Muscle layer of colon (tissue), 2 donors: ENCODE measurements around the gene AURKB.
"Not testable (repeated sequence)": the region's sequence is repeated elsewhere in the genome, so short reads cannot be mapped to it uniquely, and the experiment has no call there.

Experiments
- H3K27ac ChIP-seq: one replicate; pipeline ENCODE4 v1.7.0; 2013; ENCODE audit warnings: low read depth, mild to moderate bottlenecking, low read length, moderate library complexity
- H3K27me3 ChIP-seq, 2 donors: one replicate each; pipeline ENCODE4 v1.7.0; 2013; ENCODE audit warnings: low read length in 2 of 2, mild to moderate bottlenecking in 2 of 2; ENCODE audit not compliant: insufficient read depth in 2 of 2, control insufficient read depth in 1 of 2
- H3K36me3 ChIP-seq: one replicate; pipeline ENCODE4 v1.7.0; 2013; ENCODE audit warnings: mild to moderate bottlenecking, low read length; ENCODE audit not compliant: insufficient read depth
- H3K4me1 ChIP-seq: one replicate; pipeline ENCODE4 v1.7.0; 2013; ENCODE audit warnings: mild to moderate bottlenecking, low read length; ENCODE audit not compliant: insufficient read depth
- H3K4me3 ChIP-seq, 2 donors: one replicate each; pipeline ENCODE4 v1.7.0; 2013; ENCODE audit warnings: low read length in 2 of 2, low read depth in 1 of 2, mild to moderate bottlenecking in 1 of 2, moderate library complexity in 1 of 2
- H3K9ac ChIP-seq: one replicate; pipeline ENCODE4 v1.7.0; 2013; ENCODE audit warnings: low read length
- H3K9me3 ChIP-seq: one replicate; pipeline ENCODE4 v1.7.0; 2013; ENCODE audit warnings: mild to moderate bottlenecking, low read length
- donor health status: abdominal sarcoma.
- donor health status: Adenocarcinoma of cecum.

The AURKB gene

DNA sequence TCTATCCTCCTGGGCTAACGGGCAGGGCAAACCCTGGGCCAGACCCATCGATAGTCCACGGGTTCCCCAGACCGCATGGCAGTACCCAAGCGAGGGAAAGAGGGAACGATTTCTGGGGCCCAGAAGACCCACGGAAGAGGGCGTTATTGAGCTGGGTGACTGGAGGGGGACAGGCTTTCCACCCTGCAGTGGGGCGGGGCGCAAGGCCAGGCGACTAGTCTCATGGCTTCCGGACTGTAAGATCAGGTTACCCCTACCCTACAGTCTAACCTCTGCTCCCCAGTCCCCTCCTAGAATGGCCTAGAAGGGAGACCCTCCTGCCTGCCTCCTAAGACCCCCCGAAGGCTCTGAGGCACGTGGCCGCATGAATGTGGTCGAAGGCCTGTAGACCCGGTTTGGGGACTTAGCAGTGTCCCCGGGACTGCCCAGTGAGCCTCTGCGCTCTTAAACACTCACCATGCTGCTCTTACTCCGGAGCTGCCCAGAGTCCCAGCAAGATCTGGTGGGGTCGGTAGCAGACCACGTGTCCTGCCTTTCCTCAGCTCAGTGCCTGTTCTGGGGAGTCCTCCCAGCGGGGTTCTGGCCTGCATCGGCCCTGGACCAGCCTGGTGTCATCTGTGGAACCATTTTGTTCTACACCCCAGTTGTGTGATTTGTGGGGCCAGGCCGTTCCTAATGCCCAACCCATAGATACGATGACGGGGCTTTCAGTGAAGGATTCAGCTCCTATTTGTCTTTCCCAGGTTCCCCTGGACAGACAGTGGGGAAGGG is 13.2 kb upstream of the AURKB start:
- Histone ChIP-seq H3K4me3 (peak overlapping the region; percentile 55 to 93), H3K27me3 (no peaks in the 10 kb centered on the region), H3K36me3 (peaks cover 14% of the 10 kb centered on the region), H3K9ac (peak overlapping the region; percentile 47), H3K4me1 (peaks cover 26% of the 10 kb centered on the region), H3K27ac (peak overlapping the region; percentile 88), H3K9me3 (no peaks in the 10 kb centered on the region)

DNA sequence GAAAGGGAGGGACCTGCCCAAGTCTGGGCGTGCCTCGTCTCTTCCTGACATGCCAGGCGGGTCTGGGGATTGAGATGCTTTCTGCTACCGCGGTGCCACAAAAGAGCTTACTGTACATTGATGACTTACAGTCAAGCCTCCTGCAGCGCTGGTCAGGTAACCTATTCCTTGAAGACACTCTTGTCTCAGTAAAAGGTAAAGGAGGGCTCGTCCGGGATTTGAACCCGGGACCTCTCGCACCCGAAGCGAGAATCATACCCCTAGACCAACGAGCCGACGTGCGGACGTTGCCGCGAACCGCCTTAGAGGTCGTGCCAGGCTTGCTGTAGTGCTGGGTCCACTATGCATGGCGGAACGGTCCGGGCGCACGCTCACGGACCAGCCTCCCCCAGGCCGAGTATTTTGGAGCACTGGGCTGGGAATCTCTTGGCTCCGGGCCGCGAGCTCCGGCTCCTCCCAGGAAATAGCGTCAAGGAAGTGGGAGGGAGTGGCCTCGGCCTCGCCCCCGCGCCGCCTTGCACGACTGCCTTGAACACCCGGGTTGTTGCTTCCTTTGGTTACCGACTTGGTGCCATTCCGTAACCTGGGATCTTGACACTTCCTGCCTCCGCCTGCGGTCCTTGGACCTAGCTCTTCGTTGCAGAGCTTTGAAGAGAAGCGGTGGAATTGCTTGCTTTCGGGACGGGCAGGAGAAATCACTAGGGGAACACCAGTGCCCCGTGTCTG is 12.4 kb upstream of the AURKB start:
- H3K36me3 ChIP-seq = peaks cover 7% of the 10 kb centered on the region
- H3K27me3 ChIP-seq = no peaks in the 10 kb centered on the region
- peak overlapping the region; percentile 55 to 93 for H3K4me3 ChIP-seq
- no peaks in the 10 kb centered on the region for H3K9me3 ChIP-seq
- peak overlapping the region; percentile 93 for H3K9ac ChIP-seq
- H3K4me1 ChIP-seq = peaks cover 26% of the 10 kb centered on the region
- peak overlapping the region; percentile 88 for H3K27ac ChIP-seq

DNA sequence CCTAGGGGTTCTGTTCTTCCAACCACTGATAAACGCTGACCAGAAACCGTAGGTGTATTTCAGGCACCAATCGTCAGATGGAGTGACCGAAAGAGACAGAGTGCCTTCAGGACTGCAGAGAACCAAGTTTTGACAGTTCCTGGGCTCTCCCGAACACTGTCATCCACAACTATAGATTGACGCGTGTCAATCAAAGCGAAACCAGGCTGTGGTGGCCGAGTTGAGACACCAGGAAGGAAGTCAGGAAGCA is 11.9 kb upstream of the AURKB start:
- H3K27ac ChIP-seq = peak overlapping the region; percentile 88
- peaks cover 2% of the 10 kb centered on the region for H3K36me3 ChIP-seq
- H3K4me3 ChIP-seq = peak overlapping the region; percentile 55 to 93
- peak overlapping the region; percentile 93 for H3K9ac ChIP-seq
- H3K9me3 ChIP-seq = no peaks in the 10 kb centered on the region
- peaks cover 23% of the 10 kb centered on the region for H3K4me1 ChIP-seq
- H3K27me3 ChIP-seq = no peaks in the 10 kb centered on the region

DNA sequence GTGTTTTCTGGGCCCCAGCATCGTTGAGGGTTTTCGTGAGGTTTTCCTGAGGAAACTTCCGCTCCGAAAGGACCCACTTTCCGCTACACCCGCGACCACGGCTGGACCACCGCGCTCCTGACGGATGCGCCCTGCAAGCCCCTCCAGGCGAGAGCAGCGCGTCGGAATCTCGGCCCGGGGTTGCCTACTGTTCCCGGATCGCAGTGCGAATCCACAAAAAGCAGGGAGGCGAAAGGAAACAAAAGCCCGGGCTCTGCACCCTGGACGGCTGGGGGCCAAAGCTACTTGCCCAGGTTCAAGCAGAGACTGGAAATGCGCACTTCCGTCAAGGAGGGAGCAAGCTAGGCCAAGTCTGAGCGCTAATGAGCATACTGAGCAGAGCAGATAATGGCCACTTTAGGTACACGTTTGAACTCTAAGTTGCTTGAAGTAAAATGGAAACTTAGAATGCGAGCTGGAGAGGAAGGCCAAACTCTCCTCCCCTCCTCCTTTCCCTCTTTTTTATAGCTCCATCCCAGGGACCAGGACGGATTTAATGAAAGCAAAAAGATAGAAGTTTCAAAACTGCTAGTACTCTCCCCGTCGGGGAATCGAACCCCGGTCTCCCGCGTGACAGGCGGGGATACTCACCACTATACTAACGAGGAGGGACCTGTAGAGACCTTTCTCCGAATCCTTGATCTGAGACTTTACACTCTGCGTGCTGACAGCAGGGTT is 11.4 kb upstream of the AURKB start:
- Histone ChIP-seq H3K4me1 (peaks cover 19% of the 10 kb centered on the region), H3K9me3 (no peaks in the 10 kb centered on the region), H3K27me3 (no peaks in the 10 kb centered on the region), H3K4me3 (peak overlapping the region; percentile 81 to 93), H3K36me3 (no peaks in the 10 kb centered on the region), H3K27ac (peak overlapping the region; percentile 88), H3K9ac (peak overlapping the region; percentile 93)

DNA sequence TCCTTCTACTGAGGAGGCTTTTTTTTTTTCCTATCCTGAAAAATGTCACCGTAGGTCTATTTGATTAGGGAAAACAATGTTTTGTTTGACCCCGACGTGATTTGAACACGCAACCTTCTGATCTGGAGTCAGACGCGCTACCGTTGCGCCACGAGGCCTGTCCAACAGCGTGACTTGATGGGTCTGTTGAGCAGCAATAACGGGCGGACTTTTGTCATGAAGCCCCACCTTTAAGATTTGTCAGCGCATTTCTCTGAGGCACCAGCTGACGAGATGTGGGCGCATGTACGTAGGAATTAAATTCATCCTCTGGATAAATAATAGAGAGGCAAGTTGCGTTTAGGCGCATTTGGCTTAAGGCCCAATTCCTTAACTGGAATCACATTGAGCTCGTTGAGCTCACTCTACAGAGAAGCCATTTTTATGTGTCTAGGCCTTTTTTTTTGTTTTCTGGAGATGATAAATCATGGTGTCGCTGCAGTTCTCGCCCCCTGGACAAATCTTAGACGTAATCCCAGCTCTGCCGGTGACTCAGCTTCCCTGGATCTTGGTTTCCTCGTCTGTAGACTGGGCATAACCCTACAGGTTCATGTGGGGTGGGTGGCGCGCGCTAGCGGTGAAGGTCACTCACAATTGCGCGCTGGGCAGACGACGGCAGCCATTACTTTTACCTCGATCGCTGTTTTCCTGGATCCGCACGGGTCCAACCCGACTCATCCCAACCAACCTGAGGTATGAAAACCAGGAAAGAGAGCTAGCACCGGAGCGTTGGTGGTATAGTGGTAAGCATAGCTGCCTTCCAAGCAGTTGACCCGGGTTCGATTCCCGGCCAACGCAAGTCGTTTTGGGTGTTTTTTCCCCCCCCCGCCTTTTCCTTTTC is 10.6 kb upstream of the AURKB start:
- peak overlapping the region; percentile 93 for H3K9ac ChIP-seq

DNA sequence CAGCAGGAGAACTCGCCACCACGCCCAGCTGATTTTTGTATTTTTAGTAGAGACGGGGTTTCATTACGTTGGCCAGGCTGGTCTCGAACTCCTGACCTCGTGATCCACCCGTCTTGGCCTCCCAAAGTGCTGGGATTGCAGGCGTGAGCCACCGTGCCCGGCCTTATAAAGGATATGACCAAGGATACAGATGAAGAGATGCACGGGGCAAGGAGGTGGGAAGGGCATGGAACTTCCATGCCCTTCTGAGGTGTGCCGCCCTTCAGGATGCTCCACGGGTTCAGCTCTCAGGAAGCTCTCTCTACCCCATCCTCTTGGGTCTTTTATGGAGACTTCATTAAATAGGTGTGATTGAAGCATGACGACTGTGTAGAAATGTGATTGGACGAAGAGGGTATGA is 3.6 kb upstream of the AURKB start:
- not testable (repeated sequence) for H3K9ac ChIP-seq, H3K9me3 ChIP-seq, H3K27ac ChIP-seq, H3K36me3 ChIP-seq, H3K4me1 ChIP-seq, H3K4me3 ChIP-seq, H3K27me3 ChIP-seq

More for the DNA sequence above, 10.6 kb upstream of the AURKB start:
- H3K4me1 ChIP-seq = peaks cover 13% of the 10 kb centered on the region
- H3K4me3 ChIP-seq = peak overlapping the region; percentile 81 to 93
- H3K9me3 ChIP-seq = no peaks in the 10 kb centered on the region
- peak overlapping the region; percentile 88 for H3K27ac ChIP-seq
- H3K27me3 ChIP-seq = no peaks in the 10 kb centered on the region
- no peaks in the 10 kb centered on the region for H3K36me3 ChIP-seq

DNA sequence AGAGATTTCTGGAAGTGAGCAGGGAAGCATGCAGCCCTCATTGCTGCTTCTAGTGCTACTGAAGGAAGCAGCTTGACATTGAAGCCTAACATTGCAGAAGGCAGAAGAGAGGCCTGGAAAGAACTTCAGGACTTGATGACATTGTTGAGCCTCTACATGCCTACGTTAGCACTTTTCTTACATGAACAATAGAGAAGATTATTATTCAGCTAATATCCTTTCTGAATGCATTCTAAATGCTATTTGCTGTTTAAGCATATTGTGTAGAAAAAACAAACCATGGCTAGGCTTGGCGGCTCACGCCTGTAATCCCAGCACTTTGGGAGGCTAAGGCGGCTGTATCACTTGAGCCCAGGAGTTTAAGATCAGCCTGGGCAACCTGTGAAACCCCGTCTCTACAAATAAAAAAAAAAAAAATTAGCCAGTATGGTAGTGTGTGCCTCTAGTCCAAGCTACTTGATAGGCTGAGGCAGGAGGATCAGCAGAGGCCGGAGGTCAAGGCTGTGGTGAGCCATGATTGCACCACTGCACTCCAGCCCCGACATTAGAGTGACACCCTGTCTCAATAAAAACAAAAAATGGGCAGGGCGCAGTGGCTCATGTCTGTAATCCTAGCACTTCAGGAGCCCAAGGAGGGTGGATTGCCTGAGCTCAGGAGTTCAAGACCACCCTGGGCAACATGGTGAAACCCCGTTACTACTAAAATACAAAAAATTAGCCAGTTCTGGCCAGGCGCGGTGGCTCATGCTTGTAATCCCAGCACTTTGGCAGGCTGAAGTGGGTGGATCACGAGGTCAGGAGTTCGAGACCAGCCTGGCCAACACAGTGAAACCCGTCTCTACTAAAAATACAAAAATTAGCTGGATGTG is 2.2 kb upstream of the AURKB start:
- no peak overlapping the region for H3K27ac ChIP-seq
- H3K4me3 ChIP-seq = no peak overlapping the region
- H3K9me3 ChIP-seq = no peaks in the 10 kb centered on the region
- no peak overlapping the region for H3K9ac ChIP-seq
- H3K4me1 ChIP-seq = peaks cover 10% of the 10 kb centered on the region
- no peaks in the 10 kb centered on the region for H3K27me3 ChIP-seq
- H3K36me3 ChIP-seq = no peaks in the 10 kb centered on the region

DNA sequence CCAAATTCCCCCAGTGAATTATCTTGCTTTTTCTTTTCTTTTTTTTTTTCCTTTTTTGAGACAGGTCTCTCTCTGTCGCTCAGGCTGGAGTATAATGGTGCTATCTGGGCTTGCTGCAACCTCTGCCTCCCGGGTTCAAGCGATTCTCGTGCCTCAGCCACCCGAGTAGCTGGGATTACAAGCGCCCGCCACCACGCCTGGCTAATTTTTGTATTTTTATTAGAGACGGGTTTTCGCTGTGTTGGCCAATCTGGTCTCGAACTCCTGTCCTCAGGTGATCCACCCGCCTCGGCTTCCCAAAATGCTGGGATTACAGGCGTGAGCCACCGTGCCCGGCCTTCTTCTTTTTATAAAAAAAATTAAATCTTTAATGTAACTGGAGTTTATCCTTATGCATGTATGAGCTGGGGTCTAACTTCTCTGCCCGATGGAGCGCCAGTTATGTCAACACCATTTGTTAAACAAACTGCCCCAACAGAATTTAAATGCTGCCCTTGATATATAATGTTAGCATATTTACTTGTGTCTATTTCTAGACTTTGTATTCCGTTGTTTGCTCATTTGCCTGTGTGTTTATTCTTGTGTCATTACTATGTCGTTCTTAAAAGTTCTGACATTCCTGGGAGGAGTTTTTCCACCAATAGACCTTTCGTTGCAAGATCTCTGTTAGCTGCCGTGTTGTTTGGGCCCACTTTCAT is 535 bp upstream of the AURKB start:
- H3K4me1 ChIP-seq = peaks cover 10% of the 10 kb centered on the region
- H3K27ac ChIP-seq = no peak overlapping the region
- no peak overlapping the region for H3K9ac ChIP-seq
- no peaks in the 10 kb centered on the region for H3K9me3 ChIP-seq
- no peaks in the 10 kb centered on the region for H3K36me3 ChIP-seq
- no peaks in the 10 kb centered on the region for H3K27me3 ChIP-seq
- peak overlapping the region; percentile 25 to 71 for H3K4me3 ChIP-seq

DNA sequence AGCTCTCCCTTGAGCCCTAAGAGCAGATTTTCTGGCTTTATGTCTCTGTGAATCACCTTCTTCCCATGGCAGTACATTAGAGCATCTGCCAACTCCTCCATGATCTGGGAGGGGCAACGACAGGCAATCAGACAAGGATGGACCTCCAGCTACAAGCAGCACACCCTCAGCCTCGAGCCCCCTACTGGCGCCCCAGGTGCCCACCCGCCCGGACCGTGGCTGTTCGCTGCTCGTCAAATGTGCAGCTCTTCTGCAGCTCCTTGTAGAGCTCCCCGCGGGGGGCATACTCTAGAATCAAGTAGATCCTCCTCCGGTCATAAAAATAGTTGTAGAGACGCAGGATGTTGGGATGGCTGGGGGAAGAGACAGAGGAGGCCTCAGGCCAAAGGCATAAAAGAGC is 3.8 kb downstream of the AURKB start:
- peaks cover 10% of the 10 kb centered on the region for H3K4me1 ChIP-seq
- no peaks in the 10 kb centered on the region for H3K36me3 ChIP-seq
- H3K27ac ChIP-seq = no peak overlapping the region
- H3K9ac ChIP-seq = no peak overlapping the region
- no peaks in the 10 kb centered on the region for H3K27me3 ChIP-seq
- no peaks in the 10 kb centered on the region for H3K9me3 ChIP-seq
- no peak overlapping the region for H3K4me3 ChIP-seq
